Fibroblast of the aortic adventitia (primary cell): ENCODE measurements around the gene MAPK8IP3. TPM values are rescaled to one million over a fixed set of nuclear protein-coding genes. Genes with fewer than 3 reads are reported as not detected.

Experiments used
- DNase-seq: peaks from one replicate; pipeline ENCODE4 v3.0.0-alpha.2; 2010; ENCODE audit warnings: low read depth
- H3K4me3 ChIP-seq: 2 replicates; pipeline ENCODE4 v1.5.1; 2011; ENCODE audit warnings: low read depth, mild to moderate bottlenecking, control low read depth, low read length, moderate library complexity
- total RNA-seq: library from RNA; depleted of rRNA; stranded (reverse); fragments of >200 nt; gene quantifications from 2 replicates; pipeline ENCODE4 v1.2.3, GENCODE V29; 2012; ENCODE audit warnings: low replicate concordance
- TF ChIP-seq, protein P1 (sequence below): IDR thresholded peaks from 2 replicates; pipeline ENCODE4 v1.5.1; 2011; ENCODE audit warnings: mild to moderate bottlenecking, low read length, control low read depth, inconsistent platforms; ENCODE audit not compliant: insufficient read depth

MAPK8IP3 gene
- total RNA-seq, 1 donor, result 27.3 TPM

DNA sequence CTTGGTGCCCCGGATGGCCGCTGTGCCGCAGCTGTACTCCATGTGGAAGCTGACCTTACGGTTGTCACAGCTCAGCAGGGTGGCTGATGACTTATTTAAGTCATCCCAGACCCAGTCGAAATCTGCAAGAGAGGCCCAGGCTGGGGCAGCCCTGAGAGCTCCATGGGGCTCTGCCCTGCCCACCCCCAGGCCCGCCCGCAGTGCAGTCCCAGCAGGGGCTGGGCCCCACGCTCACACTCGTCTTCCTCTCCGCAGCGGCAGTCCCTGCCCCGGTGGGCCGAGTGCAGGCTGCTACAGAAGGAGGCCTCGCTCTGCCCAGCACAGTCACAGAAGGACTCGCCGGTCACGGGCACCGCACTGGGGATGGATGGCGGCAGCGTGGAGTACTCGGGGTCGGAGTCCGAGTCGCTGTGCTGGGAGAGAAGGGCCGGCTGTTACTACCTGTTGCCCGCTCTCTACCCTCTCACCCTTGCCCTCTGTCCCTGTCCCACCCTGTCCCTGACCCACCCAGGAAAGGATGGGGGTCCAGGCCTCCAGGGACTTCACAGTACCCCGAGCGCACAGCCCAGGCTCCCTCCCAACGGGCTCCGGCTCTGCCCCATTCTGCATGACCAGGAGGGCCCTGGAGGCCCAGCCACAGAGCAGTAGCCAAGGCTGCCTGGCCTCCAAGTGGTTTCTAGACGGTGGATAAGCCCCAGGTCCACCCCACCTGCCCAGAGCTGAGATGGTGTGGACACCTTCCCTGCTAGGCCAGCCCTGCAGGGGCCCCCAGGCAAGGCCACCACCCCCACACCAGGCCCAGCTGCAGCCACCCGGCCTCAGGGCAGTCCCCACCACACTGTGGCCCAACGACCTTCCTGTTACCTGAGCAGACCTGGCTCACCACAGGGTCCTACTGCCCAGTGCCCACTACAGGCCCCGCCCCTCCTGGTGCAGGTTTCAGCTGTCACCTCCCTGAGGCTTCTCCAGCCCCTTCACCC, 72.5 kb downstream of the MAPK8IP3 start:
- TF ChIP-seq, protein P1, sequence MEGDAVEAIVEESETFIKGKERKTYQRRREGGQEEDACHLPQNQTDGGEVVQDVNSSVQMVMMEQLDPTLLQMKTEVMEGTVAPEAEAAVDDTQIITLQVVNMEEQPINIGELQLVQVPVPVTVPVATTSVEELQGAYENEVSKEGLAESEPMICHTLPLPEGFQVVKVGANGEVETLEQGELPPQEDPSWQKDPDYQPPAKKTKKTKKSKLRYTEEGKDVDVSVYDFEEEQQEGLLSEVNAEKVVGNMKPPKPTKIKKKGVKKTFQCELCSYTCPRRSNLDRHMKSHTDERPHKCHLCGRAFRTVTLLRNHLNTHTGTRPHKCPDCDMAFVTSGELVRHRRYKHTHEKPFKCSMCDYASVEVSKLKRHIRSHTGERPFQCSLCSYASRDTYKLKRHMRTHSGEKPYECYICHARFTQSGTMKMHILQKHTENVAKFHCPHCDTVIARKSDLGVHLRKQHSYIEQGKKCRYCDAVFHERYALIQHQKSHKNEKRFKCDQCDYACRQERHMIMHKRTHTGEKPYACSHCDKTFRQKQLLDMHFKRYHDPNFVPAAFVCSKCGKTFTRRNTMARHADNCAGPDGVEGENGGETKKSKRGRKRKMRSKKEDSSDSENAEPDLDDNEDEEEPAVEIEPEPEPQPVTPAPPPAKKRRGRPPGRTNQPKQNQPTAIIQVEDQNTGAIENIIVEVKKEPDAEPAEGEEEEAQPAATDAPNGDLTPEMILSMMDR, result no peak
- no peak overlapping the region for H3K4me3 ChIP-seq
- DNase-seq, result no peak

DNA sequence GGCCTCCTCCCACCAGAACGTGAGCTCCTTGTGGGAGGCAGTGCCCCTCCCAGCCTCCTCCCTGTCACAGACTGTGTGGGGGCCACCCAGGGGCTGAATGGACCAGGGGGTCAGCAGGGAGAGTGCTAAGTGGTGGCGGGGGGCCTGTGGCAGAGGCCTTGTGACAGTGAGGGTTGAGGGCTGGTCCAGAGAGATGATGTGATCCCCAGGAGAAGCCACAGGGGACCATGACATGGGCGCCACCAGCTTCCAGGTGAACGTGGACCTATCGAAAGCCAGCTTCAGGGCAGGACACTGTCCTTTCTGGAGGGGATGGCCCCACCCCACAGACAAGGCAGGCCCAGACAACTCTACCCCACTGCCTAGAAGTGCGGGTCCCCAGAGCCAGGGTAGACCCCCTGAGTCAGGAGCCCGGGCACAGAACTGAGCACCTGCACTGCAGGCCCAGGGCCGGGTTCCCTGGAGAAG, 73.3 kb downstream of the MAPK8IP3 start:
- no peak overlapping the region for H3K4me3 ChIP-seq
- TF ChIP-seq, protein P1, result no peak
- no peak for DNase-seq

DNA sequence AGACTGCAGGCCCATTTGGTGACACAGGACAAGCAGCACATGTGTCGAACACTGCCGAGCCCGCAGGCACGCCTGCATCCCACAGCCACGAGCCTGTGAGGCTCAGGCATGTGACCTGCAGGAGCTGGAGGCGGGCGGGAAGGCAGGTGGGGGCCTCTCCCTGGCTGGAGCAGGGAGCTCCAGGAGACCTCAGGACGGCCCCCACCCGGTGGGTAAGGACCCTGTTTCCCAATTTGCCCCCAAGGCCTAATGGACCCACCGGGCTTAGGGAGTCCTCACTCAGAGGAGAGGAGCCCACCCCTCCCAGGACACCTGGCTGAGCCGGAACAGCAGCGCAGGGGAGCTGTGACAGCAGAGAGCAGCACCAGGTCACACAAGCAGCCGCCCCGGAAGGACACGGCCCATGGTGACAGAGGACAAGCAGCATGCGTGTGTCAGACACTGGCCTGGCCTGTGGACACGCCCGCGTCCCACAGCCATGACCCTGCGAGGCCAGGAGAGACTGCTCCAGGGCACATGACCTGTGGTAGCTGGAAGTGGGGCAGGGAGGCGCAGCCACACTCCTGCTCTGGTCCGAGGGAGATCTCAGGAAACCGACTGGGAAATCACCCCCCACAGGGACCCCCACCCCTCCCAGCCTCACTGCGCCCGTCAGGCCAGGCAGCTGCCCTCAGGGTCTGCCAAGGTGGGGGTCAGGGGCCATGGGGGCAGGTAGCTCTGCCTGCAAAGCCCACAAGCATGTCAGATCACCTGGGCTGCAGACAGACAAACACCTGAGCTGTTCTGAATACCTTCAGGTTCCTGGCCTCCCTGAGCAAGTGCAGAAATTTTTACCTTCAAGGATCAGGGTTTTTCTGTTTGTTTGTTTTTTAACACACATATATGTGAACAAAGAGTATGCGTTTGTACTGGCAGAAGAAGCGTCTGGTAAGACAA, 74.0 kb downstream of the MAPK8IP3 start:
- DNase-seq, result no peak
- no peak overlapping the region for H3K4me3 ChIP-seq
- TF ChIP-seq, protein P1, result no peak

DNA sequence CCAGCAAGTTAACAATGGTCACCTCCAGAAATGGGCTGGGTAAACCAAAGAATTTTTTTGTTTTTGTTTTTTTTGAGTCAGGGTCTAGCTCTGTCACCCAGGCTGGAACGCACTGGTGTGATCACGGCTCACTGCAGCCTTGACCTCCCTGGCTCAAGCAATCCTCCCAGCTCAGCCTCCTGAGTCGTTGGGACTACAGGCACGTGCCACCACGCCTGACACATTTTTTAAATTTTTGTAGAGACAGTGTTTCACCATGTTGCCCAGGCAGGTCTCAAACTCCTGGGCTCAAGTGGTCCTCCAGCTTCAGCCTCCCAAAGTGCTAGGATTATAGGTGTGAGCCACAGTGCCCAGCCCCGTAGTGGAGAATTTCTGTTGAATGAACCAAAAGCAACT, 74.7 kb downstream of the MAPK8IP3 start:
- TF ChIP-seq, protein P1, result no peak
- peak overlapping the region; percentile 83 for H3K4me3 ChIP-seq
- no peak for DNase-seq

DNA sequence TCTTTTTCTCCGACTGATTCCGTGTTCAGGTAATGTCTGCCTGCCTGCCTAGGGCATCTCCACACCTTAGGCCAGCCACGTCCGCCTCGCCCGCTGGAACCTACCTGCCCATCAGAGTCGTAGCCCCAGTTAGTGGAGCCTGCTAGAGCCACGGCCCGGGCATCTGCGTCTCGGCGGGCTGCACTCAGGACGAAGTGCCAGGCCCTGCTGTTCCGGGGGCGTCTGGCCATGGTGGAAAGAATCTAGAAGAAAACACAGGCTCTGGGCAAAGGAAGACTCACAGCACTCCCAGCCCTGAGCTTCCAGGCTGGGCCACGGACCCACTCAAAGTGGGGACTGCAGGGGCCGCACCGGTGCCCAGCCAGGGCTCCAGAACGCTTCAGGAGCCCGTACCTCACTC, 75.3 kb downstream of the MAPK8IP3 start:
- peak overlapping the region; percentile 83 for H3K4me3 ChIP-seq
- TF ChIP-seq, protein P1, result no peak
- no peak for DNase-seq

DNA sequence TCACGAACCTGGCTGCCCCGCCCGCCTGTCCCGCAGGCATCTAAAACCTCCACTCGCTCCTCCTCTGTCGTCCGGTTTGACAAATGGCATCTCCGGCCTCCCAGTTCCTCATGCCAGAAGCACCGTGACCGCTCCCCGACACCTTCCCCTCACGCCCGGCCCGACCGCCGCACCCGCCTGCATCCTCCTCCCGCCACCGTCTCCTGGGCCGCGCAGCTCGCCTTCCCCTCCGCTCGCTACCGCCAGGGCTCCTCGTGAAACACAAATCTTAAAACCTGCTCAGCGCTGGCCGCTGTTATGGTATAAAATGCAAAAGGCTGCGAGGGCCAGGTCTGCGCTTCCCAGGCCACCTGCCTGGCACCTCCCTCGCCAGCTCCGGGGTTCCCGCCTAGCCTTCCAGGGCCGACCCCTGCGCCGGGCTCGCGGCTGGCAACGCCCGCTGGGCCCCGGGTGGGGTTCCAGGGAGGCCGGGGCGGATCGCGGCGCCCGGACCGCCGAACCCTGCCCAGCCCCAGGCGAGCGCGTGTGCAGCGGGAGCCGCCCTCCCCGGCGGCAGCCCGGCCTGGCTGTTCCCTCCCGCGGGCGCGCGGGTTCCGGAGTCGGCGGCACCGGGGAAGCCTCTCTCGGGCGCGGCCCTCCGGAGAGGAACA, 75.9 kb downstream of the MAPK8IP3 start:
- DNase-seq, result no peak
- TF ChIP-seq, protein P1, result peak; percentile 27
- peak overlapping the region; percentile 83 for H3K4me3 ChIP-seq
